PC-9 (cell line): ENCODE data around the gene JMJD1C.

ENCODE experiments used
- CTCF ChIP-seq: fragments of 200-600 bp; sonication (generic); conservative IDR thresholded peaks from 2 replicates; pipeline ENCODE4 v1.6.1; 2017; ENCODE audit warnings: mixed run types, antibody characterized with exemption, mild to moderate bottlenecking, moderate library complexity
- EZH2 ChIP-seq: fragments of 200-600 bp; sonication (generic); IDR thresholded peaks from 2 replicates; pipeline ENCODE4 v1.8.0; 2017; ENCODE audit warnings: antibody characterized with exemption, low read depth

GRCh38 chr10:63498665-63499064, 32.9 kb upstream of the JMJD1C start:
- TF ChIP-seq CTCF (no peak), EZH2 (no peak)
